Astrocyte (in vitro differentiated cells and primary cell): ENCODE measurements around the gene RPH3AL.

Experiments used
- CTCF ChIP-seq: IDR thresholded peaks from 2 replicates; pipeline ENCODE4 v1.5.1; 2011; ENCODE audit warnings: low read depth, mild to moderate bottlenecking, inconsistent platforms, low read length, moderate library complexity; ENCODE audit not compliant: insufficient read depth
- EZH2 ChIP-seq: IDR thresholded peaks from 2 replicates; pipeline ENCODE4 v1.6.1; 2012; ENCODE audit warnings: mild to moderate bottlenecking, low read length, inconsistent platforms; ENCODE audit not compliant: insufficient read depth

GRCh38 chr17:351875-352420 lies 659 bp downstream of the RPH3AL start:
- no peak for TF ChIP-seq CTCF
- no peak for TF ChIP-seq EZH2
